Hepatocyte (in vitro differentiated cells): ENCODE results near the gene SCG5.

ENCODE experiments used
- EZH2 ChIP-seq: fragments of 200-600 bp; sonication (generic); IDR thresholded peaks from 2 replicates; pipeline ENCODE4 v1.6.1; 2016; ENCODE audit warnings: antibody characterized with exemption, mild to moderate bottlenecking, borderline replicate concordance
- TF ChIP-seq, protein P1 (sequence below): fragments of 200-600 bp; sonication (generic); IDR thresholded peaks from 2 replicates; pipeline ENCODE4 v1.5.1; 2016; ENCODE audit warnings: antibody characterized with exemption, mild to moderate bottlenecking; ENCODE audit not compliant: poor library complexity

DNA sequence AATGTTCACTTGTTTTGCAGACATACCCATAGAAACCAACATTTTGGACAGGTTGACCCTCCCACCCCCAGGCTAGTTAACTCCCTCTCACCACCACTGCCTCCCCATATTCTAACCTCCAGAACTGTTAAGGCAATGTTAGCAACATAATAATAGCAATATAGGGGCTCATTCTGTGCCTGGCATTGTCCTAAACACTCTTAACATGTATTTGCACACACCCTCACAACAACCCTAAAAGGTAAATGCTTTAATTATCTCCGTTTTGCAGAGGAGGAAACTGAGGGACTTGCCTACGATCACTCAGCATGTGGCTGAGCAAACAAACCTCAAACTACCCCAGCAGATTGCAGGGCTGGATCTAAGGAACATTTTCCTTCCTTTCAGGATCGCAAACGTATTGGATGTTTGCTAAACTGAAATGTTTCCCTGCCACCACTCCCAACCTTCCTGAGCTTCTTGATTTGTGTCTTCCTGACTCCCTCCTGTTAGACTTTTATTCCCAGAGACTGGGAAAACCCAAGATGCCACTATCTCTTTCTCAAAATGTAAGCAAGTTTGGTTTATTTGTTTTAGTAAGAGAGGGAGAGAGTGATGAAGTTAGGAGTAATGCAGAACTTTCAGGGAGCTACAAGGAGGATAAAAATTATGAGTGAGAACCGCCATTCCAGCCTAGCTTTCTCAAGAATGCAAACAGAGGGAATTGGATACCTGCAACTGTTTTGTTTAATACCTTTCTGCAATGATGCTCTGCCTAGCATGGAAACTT, 1.3 kb downstream of the SCG5 start:
- TF ChIP-seq, protein P1, sequence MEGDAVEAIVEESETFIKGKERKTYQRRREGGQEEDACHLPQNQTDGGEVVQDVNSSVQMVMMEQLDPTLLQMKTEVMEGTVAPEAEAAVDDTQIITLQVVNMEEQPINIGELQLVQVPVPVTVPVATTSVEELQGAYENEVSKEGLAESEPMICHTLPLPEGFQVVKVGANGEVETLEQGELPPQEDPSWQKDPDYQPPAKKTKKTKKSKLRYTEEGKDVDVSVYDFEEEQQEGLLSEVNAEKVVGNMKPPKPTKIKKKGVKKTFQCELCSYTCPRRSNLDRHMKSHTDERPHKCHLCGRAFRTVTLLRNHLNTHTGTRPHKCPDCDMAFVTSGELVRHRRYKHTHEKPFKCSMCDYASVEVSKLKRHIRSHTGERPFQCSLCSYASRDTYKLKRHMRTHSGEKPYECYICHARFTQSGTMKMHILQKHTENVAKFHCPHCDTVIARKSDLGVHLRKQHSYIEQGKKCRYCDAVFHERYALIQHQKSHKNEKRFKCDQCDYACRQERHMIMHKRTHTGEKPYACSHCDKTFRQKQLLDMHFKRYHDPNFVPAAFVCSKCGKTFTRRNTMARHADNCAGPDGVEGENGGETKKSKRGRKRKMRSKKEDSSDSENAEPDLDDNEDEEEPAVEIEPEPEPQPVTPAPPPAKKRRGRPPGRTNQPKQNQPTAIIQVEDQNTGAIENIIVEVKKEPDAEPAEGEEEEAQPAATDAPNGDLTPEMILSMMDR: no peak
- TF ChIP-seq EZH2: no peak
